CD4-positive, alpha-beta memory T cell (primary cell): ENCODE data around the gene AKAP12. TPM values are rescaled to one million over a fixed set of nuclear protein-coding genes. Genes with fewer than 3 reads are reported as not detected.

Experiments used
- CTCF ChIA-PET: fragments of 350-600 bp; sonication (Branson Sonifier 250); formaldehyde crosslinking; loops from one replicate; lab custom pipeline; 2021; ENCODE audit warnings: inconsistent platforms; ENCODE audit not compliant: partially characterized antibody; lab: Charles Lee
- POLR2A ChIA-PET: fragments of 350-600 bp; sonication (Branson Sonifier 250); formaldehyde crosslinking; loops from one replicate; lab custom pipeline; 2021; ENCODE audit not compliant: partially characterized antibody; lab: Charles Lee
- DNase-seq, 5 donors: peaks; one replicate each; pipeline versions ENCODE4 v3.0.0 to v3.0.0-alpha.2; 2020 to 2022; ENCODE audit warnings: mixed read lengths in 1 of 5
- H3K27ac ChIP-seq: one replicate; pipeline ENCODE4 v1.7.0; 2013; ENCODE audit warnings: low read depth, low read length
- H3K27me3 ChIP-seq: 2 replicates; pipeline ENCODE4 v1.7.0; 2013; ENCODE audit warnings: mild to moderate bottlenecking, low read length, moderate library complexity; ENCODE audit not compliant: insufficient read depth
- H3K36me3 ChIP-seq: 2 replicates; pipeline ENCODE4 v1.7.0; 2013; ENCODE audit warnings: mild to moderate bottlenecking, low read length, moderate library complexity; ENCODE audit not compliant: insufficient read depth
- H3K4me1 ChIP-seq: 2 replicates; pipeline ENCODE4 v1.7.0; 2013; ENCODE audit warnings: mild to moderate bottlenecking, low read length, moderate library complexity; ENCODE audit not compliant: insufficient read depth
- H3K4me3 ChIP-seq, 2 donors: one replicate each; pipeline ENCODE4 v1.7.0; 2013; ENCODE audit warnings: low read length in 2 of 2, mild to moderate bottlenecking in 1 of 2
- H3K9me3 ChIP-seq, 2 donors: one replicate each; pipeline ENCODE4 v1.7.0; 2013; ENCODE audit warnings: low read length in 2 of 2, control low read depth in 1 of 2; ENCODE audit not compliant: control insufficient read depth in 1 of 2
- H3K27ac Mint-ChIP-seq, 7 donors: one replicate each; pipeline ENCODE4 v1.8.0; 2020 to 2021; ENCODE audit warnings: mixed read lengths in 7 of 7, mild to moderate bottlenecking in 6 of 7, inconsistent platforms in 3 of 7, moderate library complexity in 3 of 7
- H3K27me3 Mint-ChIP-seq, 2 donors: one replicate each; pipeline ENCODE4 v1.8.0; 2020 to 2021; ENCODE audit warnings: mixed read lengths in 2 of 2
- H3K36me3 Mint-ChIP-seq, 2 donors: one replicate each; pipeline ENCODE4 v1.8.0; 2020 to 2021; ENCODE audit warnings: mixed read lengths in 2 of 2, inconsistent platforms in 1 of 2, mild to moderate bottlenecking in 1 of 2
- H3K4me1 Mint-ChIP-seq, 4 donors: one replicate each; pipeline ENCODE4 v1.8.0; 2020 to 2021; ENCODE audit warnings: mixed read lengths in 4 of 4, mild to moderate bottlenecking in 1 of 4
- H3K4me3 Mint-ChIP-seq, 8 donors: one replicate each; pipeline ENCODE4 v1.8.0; 2020 to 2021; ENCODE audit warnings: mixed read lengths in 8 of 8, mild to moderate bottlenecking in 7 of 8, moderate library complexity in 6 of 8, inconsistent platforms in 3 of 8
- H3K9me3 Mint-ChIP-seq, 8 donors: one replicate each; pipeline ENCODE4 v1.8.0; 2020 to 2021; ENCODE audit warnings: mixed read lengths in 8 of 8, mild to moderate bottlenecking in 5 of 8, inconsistent platforms in 3 of 8, moderate library complexity in 1 of 8
- intact Hi-C: fragments of 100-400 bp; cut with micrococcal nuclease; formaldehyde crosslinking; loops from one replicate; pipeline ENCODE4 v1.15.1; 2023
- polyA plus RNA-seq, 2 donors: library from polyadenylated mRNA; unstranded; fragments of 300-500 nt; fragmentation: Illumina TruSeq; gene quantifications; one replicate each; pipeline ENCODE4 v1.2.3, GENCODE V29; 2021
- total RNA-seq, 2 experiments: library from RNA; stranded (reverse); gene quantifications; one replicate each; pipeline ENCODE4 v1.2.3, GENCODE V29; 2021

The AKAP12 gene
- total and polyA plus RNA-seq, 4 experiments from 2014 or later, result 0.96 to 1.1 TPM; not detected in 2

DNA sequence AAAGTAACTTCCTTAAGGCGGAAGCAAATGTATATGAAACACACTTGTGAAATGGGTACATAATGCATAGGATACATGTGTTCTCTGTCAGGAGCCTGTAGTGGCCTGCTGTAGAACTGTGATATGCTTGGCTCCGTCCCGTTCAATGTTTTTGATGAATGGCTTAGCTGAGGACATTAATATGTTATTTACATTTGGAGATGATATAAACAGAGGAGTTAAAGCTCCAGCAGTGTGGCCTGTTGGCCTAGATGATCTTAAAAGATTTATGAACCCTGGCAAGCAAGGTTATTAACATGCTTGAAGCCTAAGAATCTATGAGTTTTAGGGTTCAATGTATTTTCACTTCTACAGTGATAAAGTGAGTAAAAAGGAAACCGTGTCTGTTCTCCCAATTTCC lies 59.2 kb downstream of the AKAP12 start:
- no peak overlapping the region for H3K4me3 Mint-ChIP-seq
- no peak overlapping the region for H3K27ac Mint-ChIP-seq
- H3K9me3 Mint-ChIP-seq, result no peaks in the 10 kb centered on the region
- H3K9me3 ChIP-seq, result no peaks in the 10 kb centered on the region
- ChIA-PET CTCF (interaction anchor here (0.9 kb wide), 1 partner anchor 407 kb away, joined by 3 read pairs; no protein-coding TSS in a partner anchor), POLR2A (no interaction called here)
- no peaks in the 10 kb centered on the region for H3K27me3 ChIP-seq
- H3K27ac ChIP-seq, result no peak overlapping the region
- H3K4me3 ChIP-seq, result no peak overlapping the region
- intact Hi-C loops, result no loop called here
- H3K36me3 ChIP-seq, result no peaks in the 10 kb centered on the region
- H3K4me1 Mint-ChIP-seq, result no peaks in the 10 kb centered on the region
- peaks cover 13 to 18% of the 10 kb centered on the region in 2 donors for H3K27me3 Mint-ChIP-seq
- H3K4me1 ChIP-seq, result no peaks in the 10 kb centered on the region
- no peaks in the 10 kb centered on the region for H3K36me3 Mint-ChIP-seq
- no peak for DNase-seq

DNA sequence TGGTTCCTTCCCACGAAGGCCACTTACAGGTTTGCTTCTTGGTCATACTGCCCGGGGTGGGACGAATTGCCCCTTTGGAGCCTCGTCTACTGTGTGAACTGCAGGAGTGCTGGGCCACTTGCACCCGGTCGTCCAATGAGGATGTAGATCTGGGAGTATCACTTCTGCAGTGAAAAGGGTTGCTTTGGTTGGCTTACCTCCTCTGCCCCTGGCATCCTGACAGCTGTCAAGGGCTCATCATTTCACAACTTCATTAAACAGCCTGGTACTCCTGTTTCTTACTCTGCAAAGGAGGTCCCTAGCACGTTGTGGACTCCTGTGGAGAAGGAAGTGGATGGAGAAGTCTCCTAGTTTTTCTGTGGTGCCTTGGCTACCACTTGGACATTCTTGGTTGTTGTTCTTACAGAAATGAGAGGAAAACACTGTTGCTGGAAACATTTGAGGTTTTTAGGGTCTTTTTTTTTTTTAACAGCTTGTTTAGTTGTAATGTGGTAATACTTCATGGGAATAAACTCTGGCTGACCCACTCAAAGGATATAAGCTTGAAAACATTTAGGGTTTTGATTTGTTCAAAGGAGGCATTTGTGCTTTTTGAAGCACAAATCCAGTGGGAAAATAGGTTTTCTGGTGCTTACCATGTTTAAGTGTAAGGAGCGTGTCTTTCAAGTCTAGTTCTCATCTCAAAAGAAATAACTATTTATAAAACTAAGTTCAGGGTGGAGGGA lies 60.7 kb downstream of the AKAP12 start:
- H3K4me1 Mint-ChIP-seq, result no peaks in the 10 kb centered on the region
- intact Hi-C loops, result no loop called here
- CTCF ChIA-PET, result no interaction called here
- DNase-seq, result no peak
- H3K9me3 Mint-ChIP-seq, result no peaks in the 10 kb centered on the region
- H3K36me3 Mint-ChIP-seq, result no peaks in the 10 kb centered on the region
- no peak overlapping the region for H3K27ac Mint-ChIP-seq
- POLR2A ChIA-PET, result no interaction called here
- Histone ChIP-seq H3K4me3 (no peak overlapping the region), H3K36me3 (no peaks in the 10 kb centered on the region), H3K27ac (no peak overlapping the region), H3K4me1 (no peaks in the 10 kb centered on the region), H3K9me3 (no peaks in the 10 kb centered on the region), H3K27me3 (no peaks in the 10 kb centered on the region)
- H3K27me3 Mint-ChIP-seq, result peaks cover 4 to 18% of the 10 kb centered on the region in 2 donors
- no peak overlapping the region for H3K4me3 Mint-ChIP-seq

DNA sequence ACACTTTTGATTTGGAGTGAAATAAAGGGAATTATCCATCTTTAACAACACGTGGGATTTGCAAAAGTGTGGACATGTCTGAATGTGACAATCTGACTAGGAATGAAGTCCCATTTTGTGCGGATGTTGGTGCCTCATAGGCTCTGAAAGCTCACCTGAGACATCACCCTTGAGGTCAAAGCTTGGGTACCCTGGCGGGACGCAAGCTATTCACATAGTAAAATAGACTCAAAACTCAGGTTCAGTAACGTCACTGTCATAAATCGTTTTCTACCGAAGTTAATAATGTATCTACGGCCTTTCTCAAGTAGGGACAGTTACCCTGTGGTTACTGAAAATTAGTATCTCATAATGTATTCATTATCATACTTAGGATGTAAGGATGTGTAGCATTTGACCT lies 61.8 kb downstream of the AKAP12 start:
- Histone ChIP-seq H3K4me1 (no peaks in the 10 kb centered on the region), H3K9me3 (no peaks in the 10 kb centered on the region), H3K27me3 (no peaks in the 10 kb centered on the region), H3K27ac (no peak overlapping the region), H3K4me3 (no peak overlapping the region), H3K36me3 (no peaks in the 10 kb centered on the region)
- intact Hi-C loops, result no loop called here
- Mint-ChIP-seq H3K27me3 (peaks cover 4 to 16% of the 10 kb centered on the region in 2 donors), H3K36me3 (no peaks in the 10 kb centered on the region), H3K4me1 (no peaks in the 10 kb centered on the region), H3K27ac (no peak overlapping the region), H3K4me3 (no peak overlapping the region), H3K9me3 (no peaks in the 10 kb centered on the region)
- ChIA-PET POLR2A (no interaction called here), CTCF (no interaction called here)
- no peak for DNase-seq

DNA sequence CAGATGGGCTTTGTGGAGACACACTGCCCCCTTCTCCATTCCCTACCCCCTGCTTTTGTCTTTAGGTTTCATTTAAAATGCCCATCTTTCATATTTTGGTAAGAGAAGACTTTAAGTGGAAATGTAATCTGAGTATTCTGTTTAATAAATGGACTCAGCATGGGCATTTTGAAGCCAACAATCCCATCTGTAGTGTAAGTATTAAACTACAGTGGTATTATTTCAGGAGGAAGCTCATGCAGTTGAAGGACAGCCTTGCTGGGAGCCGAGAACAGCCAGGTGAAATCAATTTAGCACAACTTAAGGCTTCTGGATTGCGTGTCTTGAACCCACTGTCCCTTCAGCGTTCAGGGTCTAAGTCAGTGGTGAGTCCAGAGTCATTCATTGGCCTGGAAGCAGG lies 63.5 kb downstream of the AKAP12 start:
- Histone ChIP-seq H3K4me1 (no peaks in the 10 kb centered on the region), H3K4me3 (no peak overlapping the region), H3K27me3 (no peaks in the 10 kb centered on the region), H3K9me3 (no peaks in the 10 kb centered on the region), H3K27ac (no peak overlapping the region), H3K36me3 (no peaks in the 10 kb centered on the region)
- CTCF ChIA-PET, result no interaction called here
- POLR2A ChIA-PET, result no interaction called here
- Mint-ChIP-seq H3K9me3 (no peaks in the 10 kb centered on the region), H3K4me3 (no peak overlapping the region), H3K36me3 (no peaks in the 10 kb centered on the region), H3K27me3 (peaks cover 1 to 12% of the 10 kb centered on the region in 2 donors), H3K27ac (no peak overlapping the region), H3K4me1 (no peaks in the 10 kb centered on the region)
- DNase-seq, result no peak
- intact Hi-C loops, result no loop called here

DNA sequence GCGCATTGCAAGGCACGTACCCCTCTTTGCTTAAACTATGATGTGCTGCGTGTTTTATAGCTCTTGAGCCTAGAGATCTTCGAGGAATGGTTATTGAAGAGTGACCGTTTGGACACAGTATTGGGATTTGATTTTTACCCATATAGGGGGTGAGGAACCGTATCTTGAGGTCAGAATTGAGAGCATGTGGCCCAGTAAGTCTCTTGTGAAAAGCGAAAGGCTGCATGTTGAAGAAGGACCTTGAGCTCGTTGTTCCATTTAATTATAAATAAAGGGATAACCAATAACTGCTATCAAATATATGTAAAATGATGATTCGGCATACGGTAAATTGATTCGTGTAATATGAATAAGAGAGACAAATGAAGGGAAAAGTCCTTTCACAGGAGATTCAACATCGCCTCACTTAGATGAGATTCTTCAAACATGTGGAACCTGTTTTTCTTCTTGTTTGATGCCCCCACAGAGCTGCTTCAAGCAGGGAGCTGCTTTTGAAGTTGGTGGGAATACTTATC lies 66.6 kb downstream of the AKAP12 start:
- POLR2A ChIA-PET, result no interaction called here
- Mint-ChIP-seq H3K27ac (no peak overlapping the region), H3K4me1 (no peaks in the 10 kb centered on the region), H3K27me3 (peaks cover 5 to 6% of the 10 kb centered on the region in 2 donors), H3K9me3 (peaks cover 0 to 2% (median 0%) of the 10 kb centered on the region in 8 donors), H3K36me3 (no peaks in the 10 kb centered on the region), H3K4me3 (no peak overlapping the region)
- intact Hi-C loops, result no loop called here
- Histone ChIP-seq H3K27me3 (no peaks in the 10 kb centered on the region), H3K27ac (no peak overlapping the region), H3K4me3 (no peak overlapping the region), H3K9me3 (no peaks in the 10 kb centered on the region), H3K36me3 (no peaks in the 10 kb centered on the region), H3K4me1 (no peaks in the 10 kb centered on the region)
- CTCF ChIA-PET, result interaction anchor here (0.6 to 2.9 kb wide), 3 partner anchors 18 to 1428 kb away, joined by 3 to 12 read pairs (median 3); no protein-coding TSS in a partner anchor
- DNase-seq, result no peak

DNA sequence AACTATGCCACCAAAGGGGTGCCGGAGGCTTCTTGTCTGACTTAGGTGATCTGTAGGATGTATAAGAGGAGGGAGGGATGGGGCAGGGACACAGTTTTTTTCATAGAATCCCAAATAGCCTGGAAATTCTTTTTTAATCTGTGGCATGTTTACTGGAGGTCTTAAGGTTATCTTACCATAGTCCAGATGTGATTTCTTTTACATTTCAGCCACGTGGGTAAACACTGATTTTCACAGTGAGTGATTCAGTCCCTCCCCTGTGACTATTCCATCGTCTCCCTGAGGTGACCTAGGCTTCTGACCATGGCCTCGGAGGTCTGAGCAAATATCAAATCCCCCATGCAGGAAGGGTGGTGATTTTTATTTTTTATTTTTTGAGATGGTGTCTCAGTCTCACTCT lies 67.7 kb downstream of the AKAP12 start:
- intact Hi-C loops, result no loop called here
- no peak overlapping the region for H3K4me3 ChIP-seq
- ChIA-PET POLR2A (no interaction called here), CTCF (interaction anchor here (2.9 kb wide), 1 partner anchor 16 kb away, joined by 12 read pairs; no protein-coding TSS in a partner anchor)
- H3K4me1 ChIP-seq, result no peaks in the 10 kb centered on the region
- no peaks in the 10 kb centered on the region for H3K9me3 ChIP-seq
- H3K27me3 ChIP-seq, result no peaks in the 10 kb centered on the region
- Mint-ChIP-seq H3K36me3 (no peaks in the 10 kb centered on the region), H3K4me1 (no peaks in the 10 kb centered on the region), H3K9me3 (peaks cover 0 to 2% (median 0%) of the 10 kb centered on the region in 8 donors), H3K27me3 (peaks cover 5 to 6% of the 10 kb centered on the region in 2 donors), H3K4me3 (no peak overlapping the region), H3K27ac (no peak overlapping the region)
- H3K36me3 ChIP-seq, result no peaks in the 10 kb centered on the region
- DNase-seq, result no peak
- H3K27ac ChIP-seq, result no peak overlapping the region

DNA sequence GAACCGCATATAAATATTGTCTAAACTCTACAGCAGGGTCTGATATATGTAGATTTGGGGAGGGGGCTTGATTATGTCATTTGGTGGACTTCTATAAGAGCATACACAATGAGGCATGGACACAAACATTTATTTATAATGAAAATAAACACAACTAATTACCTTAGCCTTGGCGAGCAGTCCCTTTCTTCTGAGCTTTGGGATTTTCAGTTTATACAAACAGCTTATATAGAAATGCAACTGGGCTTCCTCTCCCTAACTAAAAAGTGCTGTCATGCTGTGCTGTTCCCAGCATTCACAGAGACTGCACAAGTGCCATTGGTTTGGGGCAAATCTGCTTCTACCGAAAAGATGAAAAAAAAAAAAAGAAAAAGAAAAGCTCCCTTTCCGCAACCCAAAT lies 69.9 kb downstream of the AKAP12 start:
- Mint-ChIP-seq H3K9me3 (peaks cover 0 to 2% (median 0%) of the 10 kb centered on the region in 8 donors), H3K36me3 (no peaks in the 10 kb centered on the region), H3K27ac (no peak overlapping the region), H3K27me3 (peaks cover 5% of the 10 kb centered on the region in 2 donors), H3K4me1 (no peaks in the 10 kb centered on the region), H3K4me3 (no peak overlapping the region)
- POLR2A ChIA-PET, result no interaction called here
- intact Hi-C loops, result no loop called here
- Histone ChIP-seq H3K4me1 (no peaks in the 10 kb centered on the region), H3K9me3 (no peaks in the 10 kb centered on the region), H3K4me3 (no peak overlapping the region), H3K27ac (no peak overlapping the region), H3K36me3 (no peaks in the 10 kb centered on the region), H3K27me3 (no peaks in the 10 kb centered on the region)
- CTCF ChIA-PET, result interaction anchor here (1.6 to 2.1 kb wide), 2 partner anchors 15 to 414 kb away, joined by 3 to 13 read pairs; no protein-coding TSS in a partner anchor
- DNase-seq, result no peak
